MG63 (cell line): ENCODE data around the gene ITGB3. TPM values are rescaled to one million over a fixed set of nuclear protein-coding genes. Genes with fewer than 3 reads are reported as not detected.

Experiments
- DNase-seq: peaks from one replicate; pipeline ENCODE4 v3.0.0-alpha.2; 2020
- H3K27me3 ChIP-seq: fragments of 250-450 bp; sonication (Bioruptor Pico); 2 replicates; pipeline ENCODE4 v1.5.1; 2020; ENCODE audit warnings: mild to moderate bottlenecking, moderate library complexity
- H3K36me3 ChIP-seq: fragments of 250-450 bp; sonication (Bioruptor Pico); 2 replicates; pipeline ENCODE4 v1.5.1; 2020; ENCODE audit warnings: mild to moderate bottlenecking, moderate library complexity
- H3K4me3 ChIP-seq: fragments of 250-450 bp; sonication (Bioruptor Pico); 2 replicates; pipeline ENCODE4 v1.5.1; 2020; ENCODE audit warnings: mild to moderate bottlenecking, moderate library complexity
- H3K9me3 ChIP-seq: fragments of 250-450 bp; sonication (Bioruptor Pico); 2 replicates; pipeline ENCODE4 v1.5.1; 2020; ENCODE audit warnings: mild to moderate bottlenecking, moderate library complexity
- total RNA-seq: library from RNA; depleted of rRNA; stranded (reverse); fragments of >200 nt; shearing (Covaris generic); gene quantifications from 2 replicates; pipeline ENCODE4 v1.2.3, GENCODE V29; 2014; ENCODE audit warnings: low replicate concordance; rRNA removed

ITGB3 gene
- total RNA-seq, 1 experiment from 2014 or later: 12.1 TPM

DNA sequence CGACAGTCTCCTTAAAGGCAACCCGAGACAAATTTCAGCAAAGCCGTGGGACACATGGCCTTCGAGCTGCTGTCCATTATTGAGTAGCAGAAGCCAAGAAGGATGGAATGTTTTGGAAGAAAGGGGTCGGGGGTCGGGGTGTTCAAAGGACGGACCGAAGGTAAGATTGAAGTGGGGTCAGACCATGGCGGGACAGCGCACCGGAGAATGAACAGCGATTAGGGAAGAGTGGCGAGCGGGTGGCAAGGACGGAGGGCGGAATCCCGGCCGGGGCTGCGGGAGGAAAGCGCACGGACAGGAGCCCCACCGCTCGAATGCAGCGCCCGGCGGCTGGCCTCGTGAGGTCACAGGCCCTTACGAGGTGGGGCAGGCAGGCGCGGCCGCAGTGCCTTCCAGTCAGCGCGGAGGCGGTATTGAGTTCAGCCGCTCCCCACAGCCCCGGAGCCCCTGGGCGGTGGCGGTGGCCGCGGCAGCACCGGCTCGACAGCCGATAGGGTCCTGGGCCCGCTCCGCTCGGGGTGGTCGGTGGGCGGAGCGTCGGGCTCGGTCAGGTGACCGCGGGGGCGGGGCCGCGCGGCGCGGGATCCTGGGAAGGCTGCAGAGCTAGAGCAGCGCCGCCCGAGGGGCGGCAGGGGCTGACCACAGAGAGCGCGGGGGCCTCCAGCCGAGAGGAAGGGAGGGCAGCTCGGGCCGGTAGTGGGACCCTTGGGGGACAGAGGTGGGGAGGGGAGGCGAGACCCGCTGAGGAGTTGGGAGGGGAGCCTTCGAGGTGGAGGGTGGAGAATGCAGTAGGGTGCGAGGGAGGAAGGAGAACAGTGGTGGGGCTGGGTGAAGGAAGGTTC, 70.0 kb downstream of the ITGB3 start, which contains the start of gene EFCAB13:
EFCAB13 (plus strand) TSS at position 574 of the 842 bp plus-strand sequence. CDS start 4,399 bp downstream, outside the sequence.
- no peaks in the 10 kb centered on the region for H3K36me3 ChIP-seq
- peak; percentile 96 for DNase-seq
- H3K4me3 ChIP-seq: peak within 1 kb of the TSS; percentile 67

DNA sequence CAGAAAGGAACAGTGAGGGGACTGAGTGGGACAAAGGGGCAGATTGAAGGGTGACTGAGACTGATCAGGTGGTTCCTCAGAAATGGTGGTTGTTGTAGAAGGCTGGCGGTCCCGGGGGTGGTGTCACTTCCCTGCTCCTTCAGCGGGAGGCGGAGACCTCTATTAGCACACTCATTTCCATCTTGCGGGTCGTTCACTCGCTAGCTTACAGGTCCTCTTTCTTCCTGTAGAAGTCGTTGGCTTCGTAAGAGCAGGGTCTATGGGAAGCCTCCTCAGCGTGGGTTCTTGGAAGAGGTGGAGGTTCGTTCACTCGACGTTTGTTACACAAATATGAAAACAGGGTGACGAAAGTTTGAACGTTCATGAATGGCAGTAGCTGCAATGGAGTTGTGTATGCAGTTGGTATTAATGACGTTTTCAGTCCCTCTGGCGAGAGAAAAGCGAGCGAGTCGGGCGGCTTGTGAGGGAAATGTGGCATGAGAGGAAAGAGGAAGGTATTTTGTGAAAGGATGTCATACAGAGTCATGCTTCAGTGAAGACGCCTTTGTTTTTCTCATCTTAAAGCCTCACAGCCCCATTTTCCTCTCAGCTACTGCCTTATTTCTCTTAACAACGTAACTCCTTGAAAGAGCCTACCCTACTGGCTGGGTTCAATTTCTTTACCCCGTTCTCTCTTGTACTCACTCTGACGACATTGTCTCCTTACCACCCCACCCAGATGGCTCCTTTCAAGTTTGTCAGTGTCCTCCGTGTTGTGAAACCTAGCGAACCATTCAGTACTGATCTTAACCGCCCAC, 70.8 kb downstream of the ITGB3 start:
- no peaks in the 10 kb centered on the region for H3K36me3 ChIP-seq
- H3K4me3 ChIP-seq: peak overlapping the region; percentile 67
- peaks cover 3% of the 10 kb centered on the region for H3K9me3 ChIP-seq
- H3K27me3 ChIP-seq: no peaks in the 10 kb centered on the region
- DNase-seq: peak; percentile 66

More for the DNA sequence above, 70.0 kb downstream of the ITGB3 start, which contains the start of gene EFCAB13:
- Histone ChIP-seq H3K27me3 (no peaks in the 10 kb centered on the region), H3K9me3 (peaks cover 12% of the 10 kb centered on the region)

DNA sequence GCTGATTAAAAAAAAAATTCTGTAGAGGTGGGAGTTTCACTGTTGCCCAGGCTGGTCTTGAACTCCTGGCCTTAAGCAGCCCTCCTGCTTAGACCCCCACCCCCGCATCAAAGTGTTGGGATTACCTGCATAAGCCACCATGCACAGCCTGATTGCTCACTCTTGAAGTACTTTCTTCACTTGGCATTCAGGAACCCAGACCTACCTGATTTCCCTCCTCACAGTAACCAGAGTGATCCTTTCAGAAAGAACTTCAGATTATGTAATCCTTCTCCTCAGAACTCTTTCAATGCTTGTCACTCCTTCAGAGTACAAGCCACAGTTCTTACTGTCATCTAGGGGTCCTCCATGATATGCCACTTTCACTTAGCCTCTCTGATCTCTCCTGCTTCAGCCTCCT, 71.5 kb downstream of the ITGB3 start:
- Histone ChIP-seq H3K4me3 (no peak overlapping the region), H3K9me3 (peaks cover 3% of the 10 kb centered on the region), H3K36me3 (no peaks in the 10 kb centered on the region), H3K27me3 (no peaks in the 10 kb centered on the region)
- DNase-seq: no peak

DNA sequence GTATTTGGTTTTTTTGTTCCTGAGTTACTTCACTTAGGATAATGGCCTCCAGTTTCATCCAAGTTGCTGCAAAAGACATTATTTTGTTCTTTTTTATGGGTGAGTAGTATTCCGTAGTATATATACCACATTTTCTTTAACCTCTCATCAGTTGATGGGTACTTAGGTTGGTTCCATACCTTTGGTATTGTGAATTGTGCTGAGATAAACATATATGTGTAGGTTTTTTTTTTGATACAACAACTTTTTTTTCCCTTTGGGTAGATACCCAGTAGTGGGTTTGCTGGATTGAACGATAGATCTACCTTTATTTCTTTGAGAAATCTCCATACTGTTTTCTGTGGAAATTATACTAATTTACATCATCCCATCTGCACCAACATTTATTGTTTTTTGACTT, 76.9 kb downstream of the ITGB3 start:
- Histone ChIP-seq H3K9me3 (no peaks in the 10 kb centered on the region; the same call in 1 of the 2 replicates), H3K4me3 (no peak overlapping the region), H3K36me3 (no peaks in the 10 kb centered on the region), H3K27me3 (no peaks in the 10 kb centered on the region)
- DNase-seq: no peak

DNA sequence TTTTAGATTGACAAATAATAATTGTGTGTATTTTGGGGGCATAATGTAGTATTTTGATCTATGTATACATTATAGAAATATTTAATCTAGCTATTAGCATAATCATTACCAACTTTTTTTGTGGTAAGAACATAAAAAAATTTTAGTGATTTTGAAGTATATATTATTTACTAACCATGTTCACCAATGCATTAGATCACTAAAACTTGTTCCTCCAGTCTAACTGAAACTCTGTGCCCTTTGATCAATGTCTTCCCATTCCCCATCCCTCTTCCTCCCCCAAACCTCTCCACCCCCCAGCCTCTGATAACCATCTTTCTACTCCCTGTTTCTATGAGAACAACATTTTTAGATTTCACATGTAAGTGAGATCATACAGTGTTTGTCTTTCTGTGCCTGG, 78.7 kb downstream of the ITGB3 start:
- no peaks in the 10 kb centered on the region; the same call in 1 of the 2 replicates for H3K9me3 ChIP-seq
- DNase-seq: no peak

DNA sequence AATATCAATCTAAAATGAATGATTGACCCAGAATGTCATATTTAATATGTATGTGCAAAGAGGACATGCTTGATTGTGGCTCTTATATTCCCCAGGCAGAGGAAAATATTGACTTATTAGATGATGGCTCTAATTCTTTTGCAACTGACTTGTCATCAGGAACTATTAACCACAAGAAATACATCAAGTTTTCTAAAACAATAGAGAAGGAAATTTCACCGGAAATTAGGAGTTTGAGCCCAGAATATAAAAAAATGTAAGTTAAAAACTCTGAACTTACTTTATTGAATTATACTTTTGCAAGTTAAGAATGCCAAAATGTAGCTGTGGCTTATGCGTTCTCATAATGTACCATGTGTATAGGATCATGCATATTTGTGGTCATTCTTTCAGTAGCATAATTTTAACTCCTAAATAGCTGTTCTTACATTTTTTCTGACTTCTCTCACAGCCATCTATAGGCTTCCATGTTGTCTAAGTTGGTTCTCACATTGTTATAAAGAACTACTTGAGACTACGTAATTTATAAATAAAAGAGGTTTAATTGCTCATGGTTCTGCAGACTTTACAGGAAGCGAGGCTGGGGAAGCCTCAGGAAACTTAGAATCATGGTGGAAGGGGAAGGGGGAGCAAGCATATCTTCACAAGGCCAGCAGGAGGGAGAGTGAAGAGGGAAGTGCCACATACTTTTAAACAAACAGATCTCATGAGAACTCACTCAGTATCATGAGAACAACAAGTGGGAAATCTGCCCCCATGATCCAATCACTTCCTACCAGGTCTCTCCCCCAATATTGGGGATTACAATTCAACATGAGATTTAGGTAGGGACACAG, 81.7 kb downstream of the ITGB3 start:
- no peaks in the 10 kb centered on the region for H3K27me3 ChIP-seq
- H3K36me3 ChIP-seq: no peaks in the 10 kb centered on the region
- H3K4me3 ChIP-seq: no peak overlapping the region
- H3K9me3 ChIP-seq: no peaks in the 10 kb centered on the region; the same call in 1 of the 2 replicates
- DNase-seq: no peak

More for the DNA sequence above, 78.7 kb downstream of the ITGB3 start:
- Histone ChIP-seq H3K4me3 (no peak overlapping the region), H3K27me3 (no peaks in the 10 kb centered on the region), H3K36me3 (no peaks in the 10 kb centered on the region)

DNA sequence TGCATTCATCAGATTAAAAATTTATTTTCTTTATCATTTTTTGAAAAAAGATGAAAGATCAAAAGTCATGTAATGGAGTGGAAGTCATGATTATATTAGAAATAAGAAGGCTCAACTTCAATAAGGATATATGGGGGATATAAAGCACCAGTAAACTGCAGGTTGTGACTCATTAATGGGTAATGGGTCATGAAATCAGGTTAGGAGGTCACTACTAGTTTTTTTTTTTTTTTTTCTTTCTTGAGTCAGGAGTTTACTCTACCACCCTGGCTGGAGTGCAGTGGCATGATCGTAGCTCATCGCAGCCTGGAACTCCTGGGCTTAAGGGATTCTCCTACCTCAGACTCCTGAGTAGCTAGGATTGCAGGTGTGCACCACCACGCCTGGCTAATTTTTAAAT, 84.4 kb downstream of the ITGB3 start:
- H3K9me3 ChIP-seq: no peaks in the 10 kb centered on the region
- H3K4me3 ChIP-seq: no peak overlapping the region
- DNase-seq: no peak
- H3K27me3 ChIP-seq: no peaks in the 10 kb centered on the region
- H3K36me3 ChIP-seq: no peaks in the 10 kb centered on the region

DNA sequence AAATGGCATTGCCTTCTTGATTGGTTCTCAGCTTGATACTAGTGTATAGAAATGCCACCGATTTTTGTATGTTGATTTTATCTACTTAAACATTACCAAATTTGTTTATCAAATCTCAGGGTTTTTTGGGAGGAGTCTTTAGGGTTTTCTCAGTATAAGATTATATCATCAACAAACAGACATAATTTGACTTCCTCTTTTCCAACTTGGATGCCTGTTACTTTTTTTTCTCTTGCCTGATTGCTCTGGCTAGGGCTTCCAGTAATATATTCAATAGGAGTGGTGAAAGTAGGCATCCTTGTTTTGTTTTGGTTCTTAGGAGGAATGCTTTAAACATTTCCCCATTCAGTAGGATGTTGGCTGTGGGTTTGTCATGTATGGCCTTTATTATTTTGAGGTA, 99.2 kb downstream of the ITGB3 start:
- no peaks in the 10 kb centered on the region for H3K27me3 ChIP-seq
- H3K4me3 ChIP-seq: no peak overlapping the region
- H3K9me3 ChIP-seq: peaks cover 7% of the 10 kb centered on the region
- 0 out of 2 replicates have a peak, but pooled peaks cover 3% of the 10 kb centered on the region for H3K36me3 ChIP-seq
- DNase-seq: no peak

DNA sequence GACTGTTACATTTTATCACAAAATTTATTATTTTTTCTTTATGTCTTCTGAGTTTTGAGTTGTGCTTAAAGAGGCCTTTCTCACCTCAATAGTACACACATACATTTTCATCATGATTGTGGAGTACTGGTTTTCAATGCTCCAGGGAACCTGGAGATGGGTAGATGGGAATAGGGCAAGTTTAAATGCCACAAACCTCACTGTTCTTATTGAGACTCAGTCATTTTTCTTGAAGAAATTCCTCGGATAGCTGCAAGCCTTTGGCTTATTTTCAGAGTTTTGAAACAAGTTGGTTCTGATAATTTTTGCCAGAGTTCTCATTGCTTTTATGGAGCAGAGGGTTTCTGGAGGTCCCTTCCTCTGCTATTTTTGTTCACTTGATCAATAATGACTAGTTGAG, 105.0 kb downstream of the ITGB3 start:
- Histone ChIP-seq H3K36me3 (0 out of 2 replicates have a peak, but pooled peaks cover 2% of the 10 kb centered on the region), H3K4me3 (no peak overlapping the region), H3K9me3 (peaks cover 12% of the 10 kb centered on the region), H3K27me3 (no peaks in the 10 kb centered on the region)
- DNase-seq: no peak

Other genes with a start within 250 kb of the ITGB3 start
- gene CDC27, start 64.5 kb upstream of the ITGB3 start, total RNA-seq: 117 and 128 TPM in 2 replicates
- not detected in 2 replicates for gene MYL4, start 44.5 kb upstream of the ITGB3 start, total RNA-seq
- 0.05 and 0.30 TPM in 2 replicates for gene EFCAB13, start 70.1 kb downstream of the ITGB3 start, total RNA-seq